Vagina (tissue), 2 donors: ENCODE measurements around the gene SIGLEC7. TPM values are rescaled to one million over a fixed set of nuclear protein-coding genes. Genes with fewer than 3 reads are reported as not detected.

Experiments used
- DNase-seq, 2 donors: peaks; one replicate each; pipeline ENCODE4 v3.0.0-alpha.2; 2017; ENCODE audit errors: extremely low spot score in 2 of 2
- H3K27ac ChIP-seq: fragments of 200-600 bp; sonication (generic); one replicate; pipeline ENCODE4 v1.5.1; 2019
- H3K27me3 ChIP-seq: fragments of 200-600 bp; sonication (generic); one replicate; pipeline ENCODE4 v1.5.1; 2019
- H3K36me3 ChIP-seq, 2 donors: fragments of 200-600 bp; sonication (generic); one replicate each; pipeline ENCODE4 v1.5.1; 2017 to 2019
- H3K4me1 ChIP-seq: fragments of 200-600 bp; sonication (generic); one replicate; pipeline ENCODE4 v1.5.1; 2019
- H3K4me3 ChIP-seq, 2 donors: fragments of 200-600 bp; sonication (generic); 1 replicate in 1 of 2; 2 replicates in 1 of 2; pipeline ENCODE4 v1.5.1; 2016 to 2019
- H3K9me3 ChIP-seq: fragments of 200-600 bp; sonication (generic); one replicate; pipeline ENCODE4 v1.5.1; 2019
- CTCF ChIP-seq, 3 experiments: fragments of 450-650 bp in 2 of 3; fragments of 200-600 bp in 1 of 3; sonication (generic) in 1 of 3; IDR thresholded peaks; one replicate each; pipeline ENCODE4 v1.5.1; 2017 to 2019; ENCODE audit warnings: antibody characterized with exemption in 3 of 3, mild to moderate bottlenecking in 2 of 3, moderate library complexity in 2 of 3
- POLR2A ChIP-seq, 2 donors: fragments of 450-650 bp; IDR thresholded peaks; one replicate each; pipeline ENCODE4 v1.6.1; 2017; ENCODE audit warnings: antibody characterized with exemption in 2 of 2, mild to moderate bottlenecking in 2 of 2, moderate library complexity in 2 of 2
- POLR2AphosphoS5 ChIP-seq, 2 donors: sonication (generic); formaldehyde crosslinking; IDR thresholded peaks; one replicate each; pipeline ENCODE4 v1.9.0; 2017; ENCODE audit warnings: antibody characterized with exemption in 2 of 2, mild to moderate bottlenecking in 2 of 2, low read depth in 1 of 2; ENCODE audit not compliant: insufficient read depth in 1 of 2
- intact Hi-C: fragments of 100-400 bp; cut with DNase I; formaldehyde crosslinking; loops from one replicate; pipeline ENCODE4 v1.15.1; 2023
- total RNA-seq: library from RNA; depleted of rRNA; stranded (reverse); fragments of >200 nt; gene quantifications from one replicate; pipeline ENCODE4 v1.2.3, GENCODE V29; 2016

SIGLEC7 gene
- total RNA-seq, 1 donor from 2014 or later = 1.5 TPM

- no peak within 1 kb of the TSS for H3K27ac ChIP-seq
- no peaks in the 10 kb centered on the region for H3K36me3 ChIP-seq
- no peaks in the 10 kb centered on the region for H3K9me3 ChIP-seq
- TF ChIP-seq POLR2AphosphoS5 (IDR thresholded peaks at IDR 0.05; ENCODE audit: insufficient read depth in 1 of 2, low read depth in 1 of 2) (no peak), POLR2A (IDR thresholded peaks at IDR 0.05) (no peak), CTCF (IDR thresholded peaks at IDR 0.05) (no peak)
- H3K27me3 ChIP-seq = no peaks in the 10 kb centered on the region
- DNase-seq = no peak
- intact Hi-C loops = no loop called here
- no peaks in the 10 kb centered on the region for H3K4me1 ChIP-seq
- no peak within 1 kb of the TSS for H3K4me3 ChIP-seq
These were observed 17.4 kb upstream of the SIGLEC7 start, which contains the start of gene SIGLEC9 for GRCh38 chr19:51124729-51125128. SIGLEC9 (plus strand) TSS chr19:51124906; CDS start chr19:51124975, 69 bp downstream.

- no peak for DNase-seq
- H3K27ac ChIP-seq = no peak overlapping the region
- no peaks in the 10 kb centered on the region for H3K27me3 ChIP-seq
- no peak overlapping the region for H3K4me3 ChIP-seq
- intact Hi-C loops = no loop called here
- no peak for TF ChIP-seq POLR2AphosphoS5 (IDR thresholded peaks at IDR 0.05; ENCODE audit: insufficient read depth in 1 of 2, low read depth in 1 of 2)
- no peak for TF ChIP-seq CTCF (IDR thresholded peaks at IDR 0.05)
- TF ChIP-seq POLR2A (IDR thresholded peaks at IDR 0.05) = no peak
- no peaks in the 10 kb centered on the region for H3K9me3 ChIP-seq
- no peaks in the 10 kb centered on the region for H3K4me1 ChIP-seq
- no peaks in the 10 kb centered on the region for H3K36me3 ChIP-seq
These were observed 16.6 kb upstream of the SIGLEC7 start for GRCh38 chr19:51125421-51126075.

- H3K27ac ChIP-seq = no peak overlapping the region
- H3K27me3 ChIP-seq = no peaks in the 10 kb centered on the region
- intact Hi-C loops = no loop called here
- TF ChIP-seq CTCF (IDR thresholded peaks at IDR 0.05) (no peak), POLR2A (IDR thresholded peaks at IDR 0.05) (no peak), POLR2AphosphoS5 (IDR thresholded peaks at IDR 0.05; ENCODE audit: insufficient read depth in 1 of 2, low read depth in 1 of 2) (no peak)
- no peak overlapping the region for H3K4me3 ChIP-seq
- H3K4me1 ChIP-seq = peaks cover 4% of the 10 kb centered on the region
- H3K36me3 ChIP-seq = no peaks in the 10 kb centered on the region
- no peaks in the 10 kb centered on the region for H3K9me3 ChIP-seq
- DNase-seq = no peak
These were observed 15.1 kb upstream of the SIGLEC7 start for GRCh38 chr19:51127032-51127431.

- DNase-seq = no peak
- intact Hi-C loops = no loop called here
- H3K27ac ChIP-seq = no peak overlapping the region
These were observed 14.3 kb upstream of the SIGLEC7 start for GRCh38 chr19:51127755-51128154.

More at GRCh38 chr19:51127755-51128154, 14.3 kb upstream of the SIGLEC7 start:
- Histone ChIP-seq H3K9me3 (no peaks in the 10 kb centered on the region), H3K4me1 (peaks cover 6% of the 10 kb centered on the region), H3K27me3 (no peaks in the 10 kb centered on the region), H3K36me3 (no peaks in the 10 kb centered on the region), H3K4me3 (no peak overlapping the region)
- TF ChIP-seq CTCF (IDR thresholded peaks at IDR 0.05) (no peak), POLR2A (IDR thresholded peaks at IDR 0.05) (no peak), POLR2AphosphoS5 (IDR thresholded peaks at IDR 0.05; ENCODE audit: insufficient read depth in 1 of 2, low read depth in 1 of 2) (no peak)
